WTC11 (cell line): ENCODE measurements around the gene RAP1GDS1. TPM values are rescaled to one million over a fixed set of nuclear protein-coding genes. Genes with fewer than 3 reads are reported as not detected.

Experiments
- ATAC-seq: fragments of 200-7000 bp; cut with Tn5 transposase; 2 replicates; pipeline ENCODE4 v1.10.0; 2021; ENCODE audit warnings: mild to moderate bottlenecking, moderate library complexity
- CTCF ChIA-PET: fragments of 300-600 bp; sonication (Branson Sonifier 250); formaldehyde crosslinking; loops from one replicate; lab custom pipeline; 2021; ENCODE audit warnings: antibody characterized with exemption; lab: Charles Lee
- POLR2A ChIA-PET: fragments of 350-600 bp; sonication (Branson Sonifier 250); formaldehyde crosslinking; loops from one replicate; lab custom pipeline; 2021; ENCODE audit warnings: antibody characterized with exemption; lab: Charles Lee
- DNase-seq: peaks from one replicate; pipeline ENCODE4 v3.0.0; 2021; ENCODE audit warnings: low spot score
- H3K27ac Mint-ChIP-seq: 2 replicates; pipeline ENCODE4 v1.8.0; 2021; ENCODE audit warnings: mixed read lengths
- H3K27me3 Mint-ChIP-seq: 2 replicates; pipeline ENCODE4 v1.8.0; 2021; ENCODE audit warnings: low read depth, mild to moderate bottlenecking, moderate library complexity, mixed read lengths
- H3K36me3 Mint-ChIP-seq: 2 replicates; pipeline ENCODE4 v1.8.0; 2021; ENCODE audit warnings: mixed read lengths
- H3K4me1 Mint-ChIP-seq: 2 replicates; pipeline ENCODE4 v1.8.0; 2022; ENCODE audit warnings: mixed read lengths
- H3K4me3 Mint-ChIP-seq: 2 replicates; pipeline ENCODE4 v1.8.0; 2021; ENCODE audit warnings: mild to moderate bottlenecking, moderate library complexity, mixed read lengths
- H3K9me3 Mint-ChIP-seq: 2 replicates; pipeline ENCODE4 v1.8.0; 2021; ENCODE audit warnings: mixed read lengths
- CREB1 ChIP-seq: sonication (generic); formaldehyde crosslinking; IDR thresholded peaks from 2 replicates; pipeline ENCODE4 v1.8.0; 2023; ENCODE audit warnings: mild to moderate bottlenecking, missing genetic modification reagents
- FOXP4 ChIP-seq: sonication (generic); formaldehyde crosslinking; IDR thresholded peaks from 2 replicates; pipeline ENCODE4 v1.8.0; 2022; ENCODE audit warnings: mild to moderate bottlenecking, missing genetic modification reagents
- GABPB1 ChIP-seq: sonication (generic); formaldehyde crosslinking; IDR thresholded peaks from 2 replicates; pipeline ENCODE4 v1.8.1; 2023; ENCODE audit warnings: mild to moderate bottlenecking, missing genetic modification reagents
- JAZF1 ChIP-seq: fragments of 250-450 bp; sonication (Bioruptor Pico); IDR thresholded peaks from 2 replicates; pipeline ENCODE4 v1.9.0; 2021; ENCODE audit warnings: moderate library complexity, mild to moderate bottlenecking, inconsistent platforms
- MYBL2 ChIP-seq: sonication (generic); formaldehyde crosslinking; IDR thresholded peaks from 2 replicates; pipeline ENCODE4 v1.8.1; 2023; ENCODE audit warnings: mild to moderate bottlenecking, moderate library complexity, missing genetic modification reagents
- RORB ChIP-seq: fragments of 250-450 bp; sonication (Bioruptor Pico); IDR thresholded peaks from 2 replicates; pipeline ENCODE4 v1.9.0; 2021; ENCODE audit warnings: mild to moderate bottlenecking
- STAT6 ChIP-seq: sonication (generic); formaldehyde crosslinking; conservative IDR thresholded peaks from 2 replicates; pipeline ENCODE4 v1.8.1; 2023; ENCODE audit warnings: mild to moderate bottlenecking, low read depth, missing genetic modification reagents, moderate library complexity
- TCF7 ChIP-seq: sonication (generic); formaldehyde crosslinking; IDR thresholded peaks from 2 replicates; pipeline ENCODE4 v1.8.0; 2022; ENCODE audit warnings: mild to moderate bottlenecking, low read depth, missing genetic modification reagents, moderate library complexity
- USF1 ChIP-seq: sonication (generic); formaldehyde crosslinking; IDR thresholded peaks from 2 replicates; pipeline ENCODE4 v1.8.0; 2022; ENCODE audit warnings: mild to moderate bottlenecking, missing genetic modification reagents
- ZNF219 ChIP-seq: sonication (generic); formaldehyde crosslinking; IDR thresholded peaks from 2 replicates; pipeline ENCODE4 v1.8.0; 2023; ENCODE audit warnings: missing genetic modification reagents, mild to moderate bottlenecking, borderline replicate concordance
- ZNF532 ChIP-seq: fragments of 250-450 bp; sonication (Bioruptor Pico); IDR thresholded peaks from 2 replicates; pipeline ENCODE4 v1.9.0; 2021; ENCODE audit warnings: mild to moderate bottlenecking, borderline replicate concordance
- ZNF671 ChIP-seq: fragments of 250-450 bp; sonication (Bioruptor Pico); IDR thresholded peaks from 2 replicates; pipeline ENCODE4 v1.8.0; 2021; ENCODE audit warnings: mild to moderate bottlenecking
- total RNA-seq: library from RNA; stranded (reverse); gene quantifications from 3 replicates; pipeline ENCODE4 v1.2.3, GENCODE V29; 2021
- TF ChIP-seq, protein P1 (sequence below): fragments of 250-450 bp; sonication (Bioruptor Pico); IDR thresholded peaks from 2 replicates; pipeline ENCODE4 v1.9.0; 2021; ENCODE audit warnings: mild to moderate bottlenecking
- TF ChIP-seq, protein P2 (sequence below): sonication (generic); formaldehyde crosslinking; IDR thresholded peaks from 2 replicates; pipeline ENCODE4 v1.8.1; 2022; ENCODE audit warnings: missing genetic modification reagents, borderline replicate concordance

RAP1GDS1 gene
- total RNA-seq, 1 experiment from 2014 or later: 29.9 TPM

DNA sequence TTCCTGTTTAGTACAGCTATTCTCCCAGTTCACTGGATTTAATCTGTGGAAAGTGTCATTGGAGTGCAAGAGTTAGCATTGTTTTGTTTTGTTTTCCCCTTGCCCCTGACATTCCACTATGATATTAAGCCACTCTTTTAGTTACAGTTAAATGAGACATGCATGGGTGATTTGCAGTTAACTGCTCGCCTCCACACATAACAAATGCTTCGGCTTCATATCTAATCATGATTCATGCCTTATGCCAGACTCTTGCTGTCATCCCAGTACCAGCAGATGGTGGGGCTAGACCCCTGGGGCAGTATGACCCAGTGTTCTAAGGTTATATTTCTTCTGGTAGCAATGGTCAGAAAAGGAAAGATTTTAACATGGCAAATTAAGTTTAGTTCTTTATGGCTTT is 80.1 kb downstream of the RAP1GDS1 start (continued):
- TF ChIP-seq ZNF532 (CRISPR knock-in tag) (no peak), STAT6 (CRISPR knock-in tag) (no peak)

DNA sequence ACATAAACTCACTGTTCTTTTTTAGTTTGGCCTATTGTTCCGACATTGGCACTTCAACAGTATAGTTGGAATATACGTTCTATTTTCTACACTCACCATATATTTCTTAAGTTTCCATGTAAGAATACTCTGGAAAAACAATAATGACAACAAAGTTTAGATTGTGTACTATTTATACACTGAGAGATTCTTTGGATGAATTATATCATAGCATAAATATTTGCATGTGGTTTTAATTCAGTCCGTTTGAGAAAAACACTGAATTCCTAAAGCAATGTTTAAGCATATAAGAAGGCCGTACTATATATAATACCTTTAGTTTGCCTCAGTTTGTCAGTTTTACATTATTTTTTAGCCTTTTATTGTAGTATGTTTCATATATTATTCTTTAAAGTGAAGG is 82.4 kb downstream of the RAP1GDS1 start:
- no peak for ATAC-seq
- Mint-ChIP-seq H3K4me3 (no peak overlapping the region), H3K9me3 (peaks cover 6% of the 10 kb centered on the region), H3K27me3 (no peaks in the 10 kb centered on the region), H3K36me3 (peaks cover 11% of the 10 kb centered on the region), H3K4me1 (peaks cover 15% of the 10 kb centered on the region), H3K27ac (no peak overlapping the region)
- ChIA-PET CTCF (no interaction called here), POLR2A (no interaction called here)
- no peak for TF ChIP-seq FOXP4 (CRISPR knock-in tag)
- no peak for TF ChIP-seq STAT6 (CRISPR knock-in tag)
- no peak for TF ChIP-seq ZNF219 (CRISPR knock-in tag)
- no peak for TF ChIP-seq USF1 (CRISPR knock-in tag)
- TF ChIP-seq GABPB1 (CRISPR knock-in tag): no peak
- TF ChIP-seq TCF7 (CRISPR knock-in tag): no peak
- TF ChIP-seq JAZF1 (CRISPR knock-in tag): no peak
- TF ChIP-seq RORB (CRISPR knock-in tag): no peak
- no peak for TF ChIP-seq ZNF671
- DNase-seq: no peak

GRCh38 chr4:98345838-98346237 is 84.7 kb downstream of the RAP1GDS1 start:
- Mint-ChIP-seq H3K9me3 (peaks cover 8% of the 10 kb centered on the region), H3K27me3 (no peaks in the 10 kb centered on the region), H3K36me3 (peaks cover 18% of the 10 kb centered on the region), H3K4me3 (no peak overlapping the region), H3K4me1 (peaks cover 3% of the 10 kb centered on the region; the same call in 1 of the 2 replicates), H3K27ac (no peak overlapping the region; the same call in 1 of the 2 replicates)
- ChIA-PET POLR2A (no interaction called here), CTCF (no interaction called here)
- TF ChIP-seq, protein P1, sequence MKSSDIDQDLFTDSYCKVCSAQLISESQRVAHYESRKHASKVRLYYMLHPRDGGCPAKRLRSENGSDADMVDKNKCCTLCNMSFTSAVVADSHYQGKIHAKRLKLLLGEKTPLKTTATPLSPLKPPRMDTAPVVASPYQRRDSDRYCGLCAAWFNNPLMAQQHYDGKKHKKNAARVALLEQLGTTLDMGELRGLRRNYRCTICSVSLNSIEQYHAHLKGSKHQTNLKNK (CRISPR knock-in tag): no peak
- TF ChIP-seq MYBL2 (CRISPR knock-in tag) (no peak), CREB1 (CRISPR knock-in tag) (no peak), JAZF1 (CRISPR knock-in tag) (no peak)
- TF ChIP-seq, protein P2, sequence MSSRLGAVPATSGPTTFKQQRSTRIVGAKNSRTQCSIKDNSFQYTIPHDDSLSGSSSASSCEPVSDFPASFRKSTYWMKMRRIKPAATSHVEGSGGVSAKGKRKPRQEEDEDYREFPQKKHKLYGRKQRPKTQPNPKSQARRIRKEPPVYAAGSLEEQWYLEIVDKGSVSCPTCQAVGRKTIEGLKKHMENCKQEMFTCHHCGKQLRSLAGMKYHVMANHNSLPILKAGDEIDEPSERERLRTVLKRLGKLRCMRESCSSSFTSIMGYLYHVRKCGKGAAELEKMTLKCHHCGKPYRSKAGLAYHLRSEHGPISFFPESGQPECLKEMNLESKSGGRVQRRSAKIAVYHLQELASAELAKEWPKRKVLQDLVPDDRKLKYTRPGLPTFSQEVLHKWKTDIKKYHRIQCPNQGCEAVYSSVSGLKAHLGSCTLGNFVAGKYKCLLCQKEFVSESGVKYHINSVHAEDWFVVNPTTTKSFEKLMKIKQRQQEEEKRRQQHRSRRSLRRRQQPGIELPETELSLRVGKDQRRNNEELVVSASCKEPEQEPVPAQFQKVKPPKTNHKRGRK (CRISPR knock-in tag): no peak
- no peak for ATAC-seq
- DNase-seq: no peak
